Measurements from ENCODE around the gene TDRD6.
"Not testable (repeated sequence)": the region's sequence is repeated elsewhere in the genome, so short reads cannot be mapped to it uniquely, and the experiment has no call there.

TDRD6 gene

GRCh38 chr6:46744159-46744725 is 56.6 kb downstream of the TDRD6 start:
- DNase-seq (ENCODE audit: low read depth), result not testable (repeated sequence)

GRCh38 chr6:46745973-46746372 is 58.3 kb downstream of the TDRD6 start:
- DNase-seq (ENCODE audit: low read depth), result no peak

GRCh38 chr6:46746696-46747095 is 59.0 kb downstream of the TDRD6 start, which contains the start of gene ANKRD66:
ANKRD66 (plus strand) TSS chr6:46746933; CDS start chr6:46751949, 5,016 bp downstream.
- DNase-seq (ENCODE audit: low read depth), result no peak

GRCh38 chr6:46748940-46749503 is 61.3 kb downstream of the TDRD6 start:
- DNase-seq (ENCODE audit: low read depth), result no peak

- DNase-seq (ENCODE audit: low read depth), result no peak
Observed at GRCh38 chr6:46749731-46750130, 62.0 kb downstream of the TDRD6 start.

GRCh38 chr6:46751658-46752057 is 64.0 kb downstream of the TDRD6 start:
- DNase-seq (ENCODE audit: low read depth), result no peak
